Common myeloid progenitor, CD34-positive (primary cell): ENCODE measurements around the gene SCARB1.

ENCODE experiments used
- CTCF ChIA-PET: fragments of 350-600 bp; sonication (Branson Sonifier 250); formaldehyde crosslinking; loops from one replicate; lab custom pipeline; 2021; ENCODE audit warnings: antibody characterized with exemption; lab: Charles Lee
- POLR2A ChIA-PET: fragments of 350-600 bp; sonication (Branson Sonifier 250); formaldehyde crosslinking; loops from one replicate; lab custom pipeline; 2021; ENCODE audit warnings: antibody characterized with exemption; lab: Charles Lee
- DNase-seq, 3 donors: peaks; one replicate each; pipeline versions ENCODE4 v3.0.0 to v3.0.0-alpha.2; 2013
- H3K27ac ChIP-seq, 2 experiments: 1 replicate in 1 of 2; 2 replicates in 1 of 2; pipeline ENCODE4 v1.7.0; 2013; ENCODE audit warnings: inconsistent platforms in 2 of 2, low read length in 2 of 2, mild to moderate bottlenecking in 2 of 2, low read depth in 1 of 2, moderate library complexity in 1 of 2; ENCODE audit not compliant: severe bottlenecking in 2 of 2, insufficient read depth in 1 of 2, poor library complexity in 1 of 2
- H3K27me3 ChIP-seq, 5 experiments: replicated peaks in 2 of 5; 1 replicate in 3 of 5; 2 replicates in 2 of 5; pipeline versions ENCODE4 v1.6.1 to v1.7.0; 2013; ENCODE audit warnings: low read length in 4 of 5, mild to moderate bottlenecking in 2 of 5, moderate library complexity in 2 of 5, inconsistent platforms in 1 of 5; ENCODE audit not compliant: insufficient read depth in 5 of 5, control insufficient read depth in 4 of 5
- H3K36me3 ChIP-seq, 4 experiments: 1 replicate in 2 of 4; 2 replicates in 2 of 4; pipeline versions ENCODE4 v1.6.1 to v1.7.0; 2013; ENCODE audit warnings: low read length in 3 of 4, control low read depth in 1 of 4, mild to moderate bottlenecking in 1 of 4; ENCODE audit not compliant: control insufficient read depth in 4 of 4, insufficient read depth in 4 of 4
- H3K4me1 ChIP-seq, 4 experiments: 1 replicate in 3 of 4; 2 replicates in 1 of 4; pipeline versions ENCODE4 v1.6.1 to v1.7.1; 2013; ENCODE audit warnings: low read length in 3 of 4, mild to moderate bottlenecking in 3 of 4, control low read depth in 1 of 4, inconsistent platforms in 1 of 4, moderate library complexity in 1 of 4; ENCODE audit not compliant: control insufficient read depth in 4 of 4, insufficient read depth in 4 of 4; ENCODE audit errors: control extremely low read depth in 1 of 4
- H3K4me3 ChIP-seq, 7 experiments: 1 replicate in 4 of 7; 2 replicates in 3 of 7; pipeline versions ENCODE4 v1.5.1 to v1.7.0; 2013; ENCODE audit warnings: mild to moderate bottlenecking in 7 of 7, low read length in 6 of 7, moderate library complexity in 6 of 7, inconsistent platforms in 2 of 7, low read depth in 2 of 7, control low read depth in 1 of 7; ENCODE audit not compliant: insufficient read depth in 4 of 7, control insufficient read depth in 1 of 7; ENCODE audit errors: extremely low read depth in 1 of 7
- H3K9me3 ChIP-seq, 5 experiments: 1 replicate in 4 of 5; 2 replicates in 1 of 5; pipeline versions ENCODE4 v1.6.1 to v1.7.1; 2013; ENCODE audit warnings: low read length in 4 of 5, mild to moderate bottlenecking in 2 of 5, inconsistent platforms in 1 of 5, low read depth in 1 of 5, moderate library complexity in 1 of 5; ENCODE audit not compliant: control insufficient read depth in 4 of 5, insufficient read depth in 2 of 5; ENCODE audit errors: control extremely low read depth in 1 of 5
- WGBS: methylation state at CpG from one replicate; pipeline ENCODE4 v1.1.5; 2013; ENCODE audit not compliant: insufficient coverage; 5-methylcytosine and 5-hydroxymethylcytosine counted together

Gene SCARB1

DNA sequence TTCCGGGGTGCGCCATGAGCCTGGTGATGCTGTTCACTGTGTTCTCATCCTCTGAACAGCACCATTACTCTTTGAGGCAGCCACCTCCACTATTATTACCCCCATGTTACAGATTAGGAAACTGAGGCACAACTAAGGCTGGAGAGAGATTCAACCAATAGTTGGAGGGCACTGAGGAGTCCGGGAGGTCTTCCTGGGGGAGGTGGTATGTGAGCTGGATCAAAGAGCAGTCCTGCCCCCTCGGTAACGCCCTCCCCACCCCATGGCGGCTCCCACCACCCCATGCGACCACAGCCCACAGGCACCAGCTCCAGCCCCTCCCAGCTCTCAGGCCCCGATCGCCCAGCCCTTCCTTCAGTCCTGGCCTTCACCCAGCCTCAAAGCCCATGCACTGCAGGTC is 43.5 kb downstream of the SCARB1 start:
- WGBS = 100% methylated on average over 7 of the region's 9 CpGs
- CTCF ChIA-PET = interaction anchor here (0.9 to 1.3 kb wide), 2 partner anchors 34 to 80 kb away, joined by 3 read pairs; no protein-coding TSS in a partner anchor
- H3K27ac ChIP-seq = no peak overlapping the region
- H3K36me3 ChIP-seq = peaks cover 0 to 40% (median 7%) of the 10 kb centered on the region in 4 experiments
- POLR2A ChIA-PET = no interaction called here
- H3K27me3 ChIP-seq = no peaks in the 10 kb centered on the region
- no peak overlapping the region for H3K4me3 ChIP-seq
- H3K4me1 ChIP-seq = peaks cover 0 to 8% (median 0%) of the 10 kb centered on the region in 4 experiments
- H3K9me3 ChIP-seq = no peaks in the 10 kb centered on the region
- no peak for DNase-seq

DNA sequence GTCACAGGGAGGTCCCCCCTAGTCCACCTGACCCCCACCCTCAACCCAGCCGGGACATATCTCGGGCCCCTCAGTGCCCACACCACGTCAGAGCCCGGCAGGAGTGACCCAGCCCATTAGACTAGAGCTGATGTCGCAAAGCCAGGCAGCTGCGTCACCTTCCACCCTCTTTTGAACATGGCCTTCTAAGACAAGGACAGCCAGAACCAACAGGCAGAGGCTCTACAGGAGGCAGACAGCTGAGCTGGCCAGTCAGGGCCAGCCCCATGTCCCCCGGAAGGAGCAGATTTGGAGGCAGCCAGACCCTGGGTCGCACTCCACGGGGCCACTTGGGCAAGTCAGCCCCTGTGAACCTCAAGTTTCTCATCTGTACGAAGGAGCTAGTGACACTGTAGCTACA is 44.1 kb downstream of the SCARB1 start:
- ChIA-PET POLR2A (no interaction called here), CTCF (interaction anchor here (0.9 to 1.8 kb wide), 3 partner anchors 11 to 81 kb away, joined by 3 to 4 read pairs (median 3); no protein-coding TSS in a partner anchor)
- no peaks in the 10 kb centered on the region for H3K27me3 ChIP-seq
- H3K4me3 ChIP-seq = no peak overlapping the region
- WGBS = 100% methylated on average over 4 of the region's 10 CpGs
- no peak for DNase-seq
- H3K36me3 ChIP-seq = peaks cover 0 to 47% (median 12%) of the 10 kb centered on the region in 4 experiments
- no peak overlapping the region for H3K27ac ChIP-seq
- H3K9me3 ChIP-seq = no peaks in the 10 kb centered on the region
- peaks cover 0 to 6% (median 0%) of the 10 kb centered on the region in 4 experiments for H3K4me1 ChIP-seq

DNA sequence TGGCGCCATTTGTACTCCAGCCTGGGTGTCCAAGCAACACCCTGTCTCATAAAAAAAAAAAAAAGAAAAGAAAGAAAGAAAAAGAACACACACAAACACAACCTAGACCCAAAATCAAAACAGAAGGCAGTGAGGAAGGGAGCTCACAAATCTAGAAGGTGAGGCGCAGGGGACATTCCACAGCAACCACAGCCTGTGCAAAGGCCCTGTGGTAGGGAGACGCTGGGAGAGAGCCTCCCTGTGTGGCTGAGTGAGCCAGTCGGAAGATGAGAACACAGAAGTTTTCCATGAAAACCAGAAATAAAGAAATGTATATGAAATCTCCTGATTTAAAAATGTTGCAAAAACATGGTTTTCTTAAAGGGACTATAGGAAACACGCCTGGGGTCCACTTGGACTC is 44.6 kb downstream of the SCARB1 start:
- CTCF ChIA-PET = interaction anchor here (1.8 kb wide), 1 partner anchor 11 kb away, joined by 4 read pairs; no protein-coding TSS in a partner anchor
- Histone ChIP-seq H3K36me3 (peaks cover 0 to 51% (median 16%) of the 10 kb centered on the region in 4 experiments), H3K27me3 (no peaks in the 10 kb centered on the region), H3K4me3 (no peak overlapping the region), H3K4me1 (peaks cover 0 to 2% (median 0%) of the 10 kb centered on the region in 4 experiments), H3K27ac (no peak overlapping the region), H3K9me3 (no peaks in the 10 kb centered on the region)
- 50% methylated on average over 2 of the region's 5 CpGs for WGBS
- POLR2A ChIA-PET = no interaction called here
- DNase-seq = no peak

DNA sequence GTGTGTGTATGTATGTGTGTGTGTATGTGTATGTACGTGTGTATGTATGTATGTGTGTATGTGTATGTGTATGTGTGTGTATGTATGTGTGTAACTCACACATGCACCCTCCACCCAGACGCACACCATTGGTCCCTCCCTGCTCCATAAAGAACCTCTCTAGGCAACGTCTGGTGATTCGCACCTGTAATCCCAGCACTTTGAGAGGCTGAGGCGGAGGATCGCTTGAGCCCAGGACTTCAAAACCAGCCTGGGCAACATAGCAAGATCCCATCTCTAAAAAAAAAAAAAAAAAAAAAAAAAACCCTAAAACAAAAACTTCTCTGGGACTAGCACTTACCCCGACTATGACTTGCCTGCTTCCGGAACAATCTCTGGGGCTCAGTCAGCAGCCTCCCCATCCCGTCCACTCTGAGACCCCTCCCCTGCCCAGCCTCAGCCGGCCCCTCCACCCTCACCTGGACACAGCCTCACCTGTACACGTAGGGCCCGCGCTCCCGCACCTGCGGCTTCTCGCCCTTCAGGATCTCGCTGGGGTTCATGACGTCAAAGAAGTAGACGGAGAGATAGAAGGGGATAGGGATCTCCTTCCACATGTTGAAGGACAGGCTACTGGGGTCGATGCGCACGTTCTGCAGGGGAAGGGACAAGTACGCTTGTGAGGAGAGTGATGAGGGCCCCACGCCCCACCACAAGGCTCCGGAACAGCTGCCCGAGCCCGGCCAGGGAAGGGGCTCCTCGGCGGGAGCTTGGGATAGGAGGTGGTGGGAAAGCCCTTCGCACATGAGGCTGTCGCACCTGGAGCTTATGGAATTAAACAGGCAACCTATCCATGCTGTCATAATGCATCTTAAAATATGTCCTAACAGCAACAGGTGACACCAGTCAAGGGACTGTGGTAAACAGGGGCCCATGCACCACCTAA is 46.3 kb downstream of the SCARB1 start:
- CTCF ChIA-PET = interaction anchor here (0.7 to 1.8 kb wide), 2 partner anchors 9 to 17 kb away, joined by 3 to 4 read pairs; no protein-coding TSS in a partner anchor
- peaks cover 0 to 64% (median 32%) of the 10 kb centered on the region in 4 experiments for H3K36me3 ChIP-seq
- 97% methylated on average over 23 of the region's 31 CpGs for WGBS

DNA sequence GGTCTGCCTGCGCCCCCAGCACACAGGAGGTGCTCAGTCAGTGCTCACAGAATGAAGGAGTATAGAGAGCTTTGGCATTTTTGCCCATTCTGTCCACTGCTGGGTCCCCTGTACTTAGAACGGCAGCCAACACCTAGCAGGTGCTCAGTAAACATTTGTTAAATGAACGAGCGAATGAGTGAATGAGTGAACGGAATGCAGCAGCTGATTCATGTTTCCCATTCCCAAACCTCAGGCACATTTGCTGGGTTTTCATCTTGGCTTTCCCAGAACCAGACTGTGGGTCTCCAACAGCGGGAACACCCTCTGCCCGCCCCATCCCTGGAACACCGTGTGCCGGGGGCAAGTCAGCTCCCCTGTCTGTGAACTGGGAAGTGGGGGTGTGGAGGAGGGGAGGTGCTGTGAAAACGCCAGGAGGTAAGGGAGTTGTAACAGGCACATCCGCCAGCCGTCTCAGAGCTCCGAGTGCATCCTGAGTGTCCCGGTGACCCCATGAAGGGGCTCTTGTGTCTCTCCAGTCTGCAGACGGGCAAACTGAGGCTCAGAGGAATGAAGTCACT is 47.3 kb downstream of the SCARB1 start:
- peaks cover 0 to 64% (median 41%) of the 10 kb centered on the region in 4 experiments for H3K36me3 ChIP-seq

More for the DNA sequence above, 46.3 kb downstream of the SCARB1 start:
- DNase-seq = no peak
- Histone ChIP-seq H3K4me3 (no peak overlapping the region), H3K27me3 (no peaks in the 10 kb centered on the region), H3K9me3 (peaks cover 0 to 6% (median 0%) of the 10 kb centered on the region in 5 experiments), H3K27ac (no peak overlapping the region), H3K4me1 (no peaks in the 10 kb centered on the region)
- POLR2A ChIA-PET = no interaction called here

DNA sequence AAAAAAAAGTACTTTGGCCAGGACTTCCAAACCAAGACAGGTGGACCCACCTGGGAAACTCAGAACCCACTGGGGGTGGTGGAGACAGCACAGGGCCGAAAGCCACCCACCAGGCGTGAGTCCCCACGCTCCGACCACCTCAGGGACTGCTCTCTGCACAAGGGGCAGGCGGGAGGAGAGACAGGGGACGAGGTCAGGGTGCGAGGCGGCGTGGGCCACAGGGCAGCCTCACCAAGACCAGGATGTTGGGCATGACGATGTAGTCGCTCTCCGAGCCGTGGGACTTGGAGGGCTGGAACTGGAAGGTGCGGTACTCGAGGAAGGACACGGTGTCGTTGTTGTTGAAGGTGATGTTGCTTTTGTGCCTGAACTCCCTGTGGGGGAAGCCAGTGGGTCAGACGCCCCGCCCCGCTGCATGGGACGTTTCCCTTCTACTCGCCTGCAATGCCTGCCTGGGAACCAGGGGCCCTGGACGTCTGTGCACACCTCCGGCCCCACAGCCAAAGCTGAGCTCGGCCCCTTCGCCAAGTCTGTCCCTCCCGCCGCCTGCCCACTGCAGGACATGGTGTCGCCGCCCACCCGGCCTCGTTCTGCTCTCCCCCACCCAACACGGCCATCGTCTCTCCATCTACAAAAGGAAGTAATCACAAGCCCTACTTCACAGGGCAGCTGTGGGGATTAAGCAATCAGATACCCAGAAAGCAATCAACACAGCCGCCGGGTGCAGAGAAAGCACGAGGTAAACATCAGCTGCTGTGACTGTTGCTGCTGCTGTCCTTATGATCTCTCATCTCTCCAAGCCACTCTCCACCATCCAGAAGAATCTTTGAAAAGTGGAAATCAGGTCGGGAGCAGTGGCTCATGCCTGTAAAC is 48.7 kb downstream of the SCARB1 start:
- Histone ChIP-seq H3K4me1 (no peaks in the 10 kb centered on the region), H3K4me3 (no peak overlapping the region), H3K9me3 (peaks cover 0 to 6% (median 0%) of the 10 kb centered on the region in 5 experiments), H3K27ac (no peak overlapping the region), H3K27me3 (no peaks in the 10 kb centered on the region), H3K36me3 (peaks cover 0 to 72% (median 45%) of the 10 kb centered on the region in 4 experiments)
- WGBS = 97% methylated on average over 32 of the region's 38 CpGs
- POLR2A ChIA-PET = no interaction called here
- CTCF ChIA-PET = no interaction called here
- DNase-seq = no peak

More for the DNA sequence above, 47.3 kb downstream of the SCARB1 start:
- no peak overlapping the region for H3K4me3 ChIP-seq
- H3K27me3 ChIP-seq = no peaks in the 10 kb centered on the region
- H3K27ac ChIP-seq = no peak overlapping the region
- no peaks in the 10 kb centered on the region for H3K4me1 ChIP-seq
- WGBS = 97% methylated on average over 11 of the region's 15 CpGs
- CTCF ChIA-PET = interaction anchor here (0.7 kb wide), 1 partner anchor 18 kb away, joined by 3 read pairs; no protein-coding TSS in a partner anchor
- peaks cover 0 to 6% (median 0%) of the 10 kb centered on the region in 5 experiments for H3K9me3 ChIP-seq
- DNase-seq = no peak
- POLR2A ChIA-PET = no interaction called here
